Left ventricle myocardium inferior (tissue), 1 donor: ENCODE measurements around the gene WDR44. TPM values are rescaled to one million over a fixed set of nuclear protein-coding genes. Genes with fewer than 3 reads are reported as not detected.

Source experiments
- DNase-seq: peaks from one replicate; pipeline ENCODE4 v3.0.0-alpha.2; 2020
- H3K27ac ChIP-seq: fragments of 200-600 bp; replicated peaks from 2 replicates; pipeline ENCODE4 v1.8.0; 2021
- H3K27me3 ChIP-seq: fragments of 200-600 bp; 2 replicates; pipeline ENCODE4 v1.8.0; 2021; ENCODE audit warnings: low read depth
- H3K36me3 ChIP-seq: fragments of 200-600 bp; 2 replicates; pipeline ENCODE4 v1.8.0; 2021
- H3K4me1 ChIP-seq: fragments of 200-600 bp; 2 replicates; pipeline ENCODE4 v1.8.0; 2021
- H3K4me3 ChIP-seq: fragments of 200-600 bp; 2 replicates; pipeline ENCODE4 v1.8.0; 2021; ENCODE audit warnings: mild to moderate bottlenecking, moderate library complexity
- H3K9me3 ChIP-seq: fragments of 200-600 bp; replicated peaks from 2 replicates; pipeline ENCODE4 v1.8.0; 2021
- intact Hi-C: fragments of 100-400 bp; cut with micrococcal nuclease; formaldehyde crosslinking; loops from one replicate; pipeline ENCODE4 v1.11.0; 2022
- total RNA-seq: library from RNA; stranded (reverse); fragmentation: NEBNext Ultra II Directional; extraction: Animal tissue kit (Norgen Biotek cat#: 25700); gene quantifications from one replicate; pipeline ENCODE4 v1.2.1, GENCODE V29; 2021
- TF ChIP-seq, protein P1 (sequence below): fragments of 200-600 bp; IDR thresholded peaks from 2 replicates; pipeline ENCODE4 v1.8.0; 2021; ENCODE audit warnings: antibody characterized with exemption, mild to moderate bottlenecking, borderline replicate concordance
- donor health status: DM: no; HTN: yes; CAD: no; lungs with severe emphysema.

Gene WDR44
- total RNA-seq, 1 donor from 2014 or later: 13.4 TPM

DNA sequence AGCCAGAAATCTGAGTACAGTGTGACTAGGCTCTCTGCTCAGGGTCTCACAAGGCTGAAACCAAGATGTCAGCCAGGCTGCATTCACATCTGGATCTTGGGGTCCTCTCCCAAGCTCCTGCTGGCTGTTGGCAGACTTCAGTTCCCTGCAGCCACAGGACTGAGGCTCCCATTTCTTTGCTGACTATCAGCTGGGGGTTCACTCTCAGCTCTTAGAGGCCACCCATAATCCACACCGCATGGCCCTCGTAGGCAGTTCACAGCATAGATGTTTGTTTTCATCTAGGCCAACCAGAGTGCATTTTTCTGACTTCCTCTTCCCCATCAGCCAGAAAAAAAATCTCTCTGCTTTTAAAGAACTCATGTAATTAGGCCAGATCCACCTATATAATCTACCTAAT lies 8.2 kb upstream of the WDR44 start:
- Histone ChIP-seq H3K36me3 (no peaks in the 10 kb centered on the region), H3K27me3 (no peaks in the 10 kb centered on the region), H3K4me3 (no peak overlapping the region), H3K27ac (no peak overlapping the region), H3K9me3 (no peaks in the 10 kb centered on the region), H3K4me1 (no peaks in the 10 kb centered on the region)
- TF ChIP-seq, protein P1, sequence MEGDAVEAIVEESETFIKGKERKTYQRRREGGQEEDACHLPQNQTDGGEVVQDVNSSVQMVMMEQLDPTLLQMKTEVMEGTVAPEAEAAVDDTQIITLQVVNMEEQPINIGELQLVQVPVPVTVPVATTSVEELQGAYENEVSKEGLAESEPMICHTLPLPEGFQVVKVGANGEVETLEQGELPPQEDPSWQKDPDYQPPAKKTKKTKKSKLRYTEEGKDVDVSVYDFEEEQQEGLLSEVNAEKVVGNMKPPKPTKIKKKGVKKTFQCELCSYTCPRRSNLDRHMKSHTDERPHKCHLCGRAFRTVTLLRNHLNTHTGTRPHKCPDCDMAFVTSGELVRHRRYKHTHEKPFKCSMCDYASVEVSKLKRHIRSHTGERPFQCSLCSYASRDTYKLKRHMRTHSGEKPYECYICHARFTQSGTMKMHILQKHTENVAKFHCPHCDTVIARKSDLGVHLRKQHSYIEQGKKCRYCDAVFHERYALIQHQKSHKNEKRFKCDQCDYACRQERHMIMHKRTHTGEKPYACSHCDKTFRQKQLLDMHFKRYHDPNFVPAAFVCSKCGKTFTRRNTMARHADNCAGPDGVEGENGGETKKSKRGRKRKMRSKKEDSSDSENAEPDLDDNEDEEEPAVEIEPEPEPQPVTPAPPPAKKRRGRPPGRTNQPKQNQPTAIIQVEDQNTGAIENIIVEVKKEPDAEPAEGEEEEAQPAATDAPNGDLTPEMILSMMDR: no peak
- no peak for DNase-seq
- intact Hi-C loops: no loop called here

DNA sequence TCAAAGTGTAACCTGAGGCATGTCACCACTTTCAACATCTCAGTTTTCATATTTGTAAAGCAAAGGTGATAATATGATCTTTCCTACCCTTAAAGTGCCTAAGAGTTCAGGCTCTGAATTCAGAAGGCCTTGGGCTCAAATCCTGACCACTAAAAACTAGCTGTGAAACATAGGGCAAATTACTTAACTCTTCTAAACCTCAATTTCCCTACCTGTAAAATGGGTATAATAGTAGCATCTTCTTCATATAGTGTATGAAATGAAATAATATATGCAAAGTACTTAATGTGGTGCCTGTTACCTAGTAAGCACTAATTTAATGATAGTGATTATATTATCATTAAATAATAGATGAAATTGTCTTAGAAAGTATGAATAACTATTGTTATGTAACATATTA lies 7.0 kb upstream of the WDR44 start:
- no peak for DNase-seq
- Histone ChIP-seq H3K27ac (no peak overlapping the region), H3K4me3 (no peak overlapping the region), H3K27me3 (no peaks in the 10 kb centered on the region), H3K4me1 (no peaks in the 10 kb centered on the region), H3K36me3 (no peaks in the 10 kb centered on the region), H3K9me3 (no peaks in the 10 kb centered on the region)
- intact Hi-C loops: no loop called here
- TF ChIP-seq, protein P1: no peak

DNA sequence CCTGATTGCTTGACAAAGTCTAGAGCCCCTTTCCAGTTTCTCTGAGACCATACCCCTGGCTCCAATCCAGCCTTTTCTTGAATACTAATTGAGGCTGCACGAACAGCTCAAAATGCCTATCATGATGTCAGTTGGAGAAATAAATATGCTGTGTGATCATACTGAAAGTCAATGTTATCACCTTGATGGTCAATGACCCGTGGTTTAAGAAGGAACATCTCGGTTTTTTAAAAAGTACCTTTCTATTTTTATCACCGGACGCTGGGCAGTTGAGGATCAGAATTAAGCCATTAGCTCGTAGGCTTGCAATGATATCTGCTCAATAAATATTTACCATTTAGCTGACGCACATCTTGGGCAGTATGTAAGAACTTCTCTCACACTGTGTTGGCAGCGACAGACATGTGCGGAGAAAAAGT lies 852 bp upstream of the WDR44 start:
- Histone ChIP-seq H3K4me3 (peak overlapping the region; percentile 80), H3K9me3 (no peaks in the 10 kb centered on the region), H3K27me3 (no peaks in the 10 kb centered on the region), H3K36me3 (no peaks in the 10 kb centered on the region), H3K4me1 (peaks cover 21% of the 10 kb centered on the region), H3K27ac (peak overlapping the region; percentile 94)
- TF ChIP-seq, protein P1: no peak
- DNase-seq: no peak
- intact Hi-C loops: no loop called here

DNA sequence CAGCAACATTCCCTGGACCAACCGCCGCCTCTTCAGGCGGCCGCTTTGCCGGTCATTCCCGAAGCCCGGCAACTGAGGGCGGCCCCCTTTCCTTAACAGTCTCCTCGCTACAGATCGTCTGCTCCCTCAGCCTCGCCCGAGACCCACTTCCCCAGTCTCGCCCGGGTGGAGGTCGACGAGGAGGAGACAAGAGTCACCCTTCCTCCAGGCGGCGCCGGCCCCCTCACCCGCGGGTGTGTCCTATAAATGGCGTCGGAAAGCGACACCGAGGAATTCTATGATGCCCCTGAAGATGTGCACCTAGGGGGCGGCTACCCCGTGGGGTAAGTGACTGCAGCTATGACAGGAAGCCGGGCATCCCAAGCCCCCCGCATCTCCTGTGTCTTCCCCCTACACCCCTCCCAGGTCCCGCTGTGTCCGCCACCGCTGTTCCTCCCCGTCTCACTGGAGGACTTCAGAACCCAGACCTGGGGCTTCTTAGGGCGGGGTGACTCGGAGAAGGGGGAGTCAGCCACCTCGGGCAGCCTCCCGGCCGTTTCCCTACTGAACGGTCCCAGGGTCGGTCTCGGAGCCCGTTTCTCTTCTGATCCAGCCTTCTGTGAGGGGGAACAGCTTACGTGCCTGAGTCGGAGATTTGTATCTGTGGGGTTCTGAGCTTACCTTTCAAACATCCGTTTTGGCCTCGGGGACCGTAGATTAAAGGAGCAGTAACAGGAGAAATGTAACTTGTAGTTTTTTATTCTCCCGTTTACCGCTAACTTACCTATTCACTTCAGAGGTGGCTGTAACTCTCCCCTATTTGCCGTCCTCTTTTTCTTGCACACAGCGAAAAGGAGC lies 570 bp downstream of the WDR44 start:
- DNase-seq: peak; percentile 39
- intact Hi-C loops: no loop called here

DNA sequence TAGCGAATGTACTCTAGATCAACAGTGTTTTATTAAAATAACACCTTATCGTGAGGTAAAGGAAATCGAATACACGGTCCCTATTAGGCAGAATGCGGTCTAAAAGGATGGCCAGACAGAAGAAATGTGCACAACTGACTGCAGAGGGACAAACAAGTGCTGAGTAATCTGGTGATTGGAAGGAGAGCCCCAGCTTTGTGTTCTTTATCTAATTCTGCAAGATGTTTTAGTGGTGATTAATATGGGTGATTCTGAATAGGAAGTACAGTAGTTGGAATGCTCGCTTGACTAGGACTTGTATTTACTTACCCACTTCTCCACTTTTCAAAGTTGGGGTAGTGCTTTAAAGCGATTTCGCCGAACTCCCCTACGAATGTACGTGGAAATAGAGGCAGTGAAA lies 1.2 kb downstream of the WDR44 start:
- Histone ChIP-seq H3K27ac (peak overlapping the region; percentile 94), H3K4me3 (peak overlapping the region; percentile 80), H3K4me1 (peaks cover 37% of the 10 kb centered on the region), H3K36me3 (no peaks in the 10 kb centered on the region), H3K9me3 (no peaks in the 10 kb centered on the region), H3K27me3 (no peaks in the 10 kb centered on the region)
- TF ChIP-seq, protein P1: no peak
- DNase-seq: no peak
- intact Hi-C loops: no loop called here

More for the DNA sequence above, 570 bp downstream of the WDR44 start:
- Histone ChIP-seq H3K36me3 (no peaks in the 10 kb centered on the region), H3K4me1 (peaks cover 35% of the 10 kb centered on the region), H3K9me3 (no peaks in the 10 kb centered on the region), H3K27ac (peak overlapping the region; percentile 94), H3K27me3 (no peaks in the 10 kb centered on the region), H3K4me3 (peak overlapping the region; percentile 80)
- TF ChIP-seq, protein P1: no peak
